OCI-LY1 (cell line): Measurements from ENCODE around the gene ABHD17A.
A peak's percentile ranks its signal among the peaks of the same experiment; 100 is the strongest.

Experiments used
- H2AFZ ChIP-seq: fragments of 200-600 bp; sonication (generic), shearing (Covaris generic); 2 replicates; pipeline ENCODE4 v1.6.0; 2014; ENCODE audit warnings: antibody characterized with exemption, mild to moderate bottlenecking, low read length
- H3F3A ChIP-seq: fragments of 200-600 bp; sonication (generic), shearing (Covaris generic); 2 replicates; pipeline ENCODE4 v1.6.0; 2014; ENCODE audit warnings: mild to moderate bottlenecking, antibody characterized with exemption, low read length, moderate library complexity; ENCODE audit not compliant: insufficient read depth
- H3K27ac ChIP-seq: fragments of 200-600 bp; sonication (generic); 2 replicates; pipeline ENCODE4 v1.5.1; 2014; ENCODE audit warnings: low read length, mixed run types, mild to moderate bottlenecking, low read depth; ENCODE audit not compliant: poor library complexity, severe bottlenecking
- H3K27me3 ChIP-seq: fragments of 200-600 bp; sonication (generic); 2 replicates; pipeline ENCODE4 v1.6.0; 2014; ENCODE audit warnings: antibody characterized with exemption, mild to moderate bottlenecking, low read length, moderate library complexity; ENCODE audit not compliant: insufficient read depth
- H3K36me3 ChIP-seq: fragments of 200-600 bp; sonication (generic); 2 replicates; pipeline ENCODE4 v1.6.1; 2014; ENCODE audit warnings: mild to moderate bottlenecking, antibody characterized with exemption, low read length, moderate library complexity, mixed read lengths; ENCODE audit not compliant: insufficient read depth
- H3K4me1 ChIP-seq: fragments of 200-600 bp; sonication (generic); 2 replicates; pipeline ENCODE4 v1.5.1; 2014; ENCODE audit warnings: mild to moderate bottlenecking, low read length, moderate library complexity; ENCODE audit not compliant: insufficient read depth, severe bottlenecking
- H3K4me2 ChIP-seq: fragments of 200-600 bp; sonication (generic), shearing (Covaris generic); 2 replicates; pipeline ENCODE4 v1.6.1; 2014; ENCODE audit warnings: low read length
- H3K4me3 ChIP-seq: fragments of 200-600 bp; sonication (generic); 2 replicates; pipeline ENCODE4 v1.5.1; 2014; ENCODE audit warnings: low read length, low read depth, mild to moderate bottlenecking, mixed read lengths; ENCODE audit not compliant: poor library complexity, severe bottlenecking
- H3K79me2 ChIP-seq: fragments of 200-600 bp; shearing (Covaris generic); 2 replicates; pipeline ENCODE4 v1.6.1; 2016; ENCODE audit warnings: mixed run types, low read length, mixed read lengths; ENCODE audit not compliant: insufficient read depth
- H3K9ac ChIP-seq: fragments of 200-600 bp; sonication (generic), shearing (Covaris generic); 2 replicates; pipeline ENCODE4 v1.6.1; 2014; ENCODE audit warnings: mild to moderate bottlenecking, low read length, mixed read lengths
- H3K9me2 ChIP-seq: fragments of 200-600 bp; sonication (generic), shearing (Covaris generic); 2 replicates; pipeline ENCODE4 v1.6.1; 2014; ENCODE audit warnings: low read depth, mild to moderate bottlenecking, low read length, mixed read lengths
- H3K9me3 ChIP-seq: fragments of 200-600 bp; shearing (Covaris generic); 2 replicates; pipeline ENCODE4 v1.6.1; 2014; ENCODE audit warnings: low read length, mixed read lengths
- H4K20me1 ChIP-seq: fragments of 200-600 bp; sonication (generic), shearing (Covaris generic); 2 replicates; pipeline ENCODE4 v1.6.0; 2016; ENCODE audit warnings: mild to moderate bottlenecking, low read length; ENCODE audit not compliant: insufficient read depth
- CTCF ChIP-seq: fragments of 200-600 bp; sonication (generic), shearing (Covaris generic); IDR thresholded peaks from 2 replicates; pipeline ENCODE4 v1.5.1; 2017; ENCODE audit warnings: mild to moderate bottlenecking, antibody characterized with exemption, low read length, moderate library complexity, mixed read lengths
- EZH2 ChIP-seq: fragments of 200-600 bp; sonication (generic), shearing (Covaris generic); IDR thresholded peaks from 2 replicates; pipeline ENCODE4 v1.8.0; 2017; ENCODE audit warnings: borderline replicate concordance, mixed run types, mild to moderate bottlenecking, antibody characterized with exemption, low read length, moderate library complexity, mixed read lengths

ABHD17A gene

GRCh38 chr19:1851654-1852580, 33.4 kb downstream of the ABHD17A start:
- peak overlapping the region; percentile 11 for H3K27ac ChIP-seq
- H3K36me3 ChIP-seq, result no peaks in the 10 kb centered on the region
- H3K4me3 ChIP-seq, result peak overlapping the region; percentile 12
- no peak overlapping the region for H2AFZ ChIP-seq
- no peaks in the 10 kb centered on the region for H3F3A ChIP-seq
- TF ChIP-seq EZH2 (no peak), CTCF (no peak)
- no peaks in the 10 kb centered on the region for H3K27me3 ChIP-seq
- H3K9me3 ChIP-seq, result no peaks in the 10 kb centered on the region
- no peaks in the 10 kb centered on the region for H4K20me1 ChIP-seq
- H3K9me2 ChIP-seq, result no peaks in the 10 kb centered on the region
- peaks cover 60% of the 10 kb centered on the region for H3K4me1 ChIP-seq
- H3K79me2 ChIP-seq, result peaks cover 11% of the 10 kb centered on the region
- H3K9ac ChIP-seq, result no peak overlapping the region; the same call in 1 of the 2 replicates
- peak overlapping the region; percentile 45; the same call in 1 of the 2 replicates for H3K4me2 ChIP-seq

GRCh38 chr19:1850809-1851653, 34.3 kb downstream of the ABHD17A start:
- no peak overlapping the region for H3K27ac ChIP-seq
- peaks cover 60% of the 10 kb centered on the region for H3K4me1 ChIP-seq
- H3K4me3 ChIP-seq, result no peak overlapping the region

More at GRCh38 chr19:1850809-1851653, 34.3 kb downstream of the ABHD17A start:
- Histone ChIP-seq H3K27me3 (no peaks in the 10 kb centered on the region), H3K36me3 (no peaks in the 10 kb centered on the region), H3K79me2 (peaks cover 20% of the 10 kb centered on the region), H3K4me2 (no peak overlapping the region), H3K9me2 (no peaks in the 10 kb centered on the region), H3K9ac (no peak overlapping the region), H4K20me1 (no peaks in the 10 kb centered on the region), H3F3A (no peaks in the 10 kb centered on the region), H2AFZ (no peak overlapping the region), H3K9me3 (no peaks in the 10 kb centered on the region)
- TF ChIP-seq EZH2 (no peak), CTCF (peak; percentile 55)
